Neural progenitor cell (in vitro differentiated cells): Measurements from ENCODE around the gene MBIP. TPM values are rescaled to one million over a fixed set of nuclear protein-coding genes. Genes with fewer than 3 reads are reported as not detected.
A peak's percentile ranks its signal among the peaks of the same experiment; 100 is the strongest.

Source experiments
- DNase-seq: peaks from one replicate; pipeline ENCODE4 v3.0.0-alpha.2; 2016; ENCODE audit warnings: low spot score
- H2AFZ ChIP-seq: fragments of 200-600 bp; sonication (generic); replicated peaks from 2 replicates; pipeline ENCODE4 v1.6.1; 2016; ENCODE audit warnings: antibody characterized with exemption
- H3F3A ChIP-seq: fragments of 200-600 bp; sonication (generic); 2 replicates; pipeline ENCODE4 v1.6.1; 2016; ENCODE audit warnings: antibody characterized with exemption, low read depth
- H3K27ac ChIP-seq: fragments of 200-600 bp; sonication (generic); 2 replicates; pipeline ENCODE4 v1.5.1; 2016; ENCODE audit warnings: mild to moderate bottlenecking
- H3K27me3 ChIP-seq: fragments of 200-600 bp; sonication (generic); 2 replicates; pipeline ENCODE4 v1.6.1; 2016; ENCODE audit warnings: mild to moderate bottlenecking, moderate library complexity
- H3K36me3 ChIP-seq: fragments of 200-600 bp; sonication (generic); 2 replicates; pipeline ENCODE4 v1.5.1; 2016
- H3K4me1 ChIP-seq: fragments of 200-600 bp; sonication (generic); 2 replicates; pipeline ENCODE4 v1.6.1; 2016; ENCODE audit warnings: mixed run types
- H3K4me2 ChIP-seq: fragments of 200-600 bp; sonication (generic); 2 replicates; pipeline ENCODE4 v1.6.1; 2016
- H3K4me3 ChIP-seq: fragments of 200-600 bp; sonication (generic); 2 replicates; pipeline ENCODE4 v1.5.1; 2016
- H3K79me2 ChIP-seq: fragments of 200-600 bp; sonication (generic); 2 replicates; pipeline ENCODE4 v1.6.1; 2016; ENCODE audit warnings: low read depth
- H3K9ac ChIP-seq: fragments of 200-600 bp; sonication (generic); 2 replicates; pipeline ENCODE4 v1.6.1; 2016
- H3K9me3 ChIP-seq: fragments of 200-600 bp; sonication (generic); 2 replicates; pipeline ENCODE4 v1.5.1; 2016; ENCODE audit warnings: low read depth
- H4K20me1 ChIP-seq: fragments of 200-600 bp; sonication (generic); 2 replicates; pipeline ENCODE4 v1.6.1; 2016; ENCODE audit warnings: low read depth
- H3K27ac Mint-ChIP-seq: 3 replicates; pipeline ENCODE4 v1.8.0; 2021; ENCODE audit warnings: mixed read lengths
- H3K27me3 Mint-ChIP-seq: 2 replicates; pipeline ENCODE4 v1.8.0; 2022; ENCODE audit warnings: low read depth, mild to moderate bottlenecking, inconsistent platforms, moderate library complexity, mixed read lengths; ENCODE audit not compliant: insufficient read depth
- H3K36me3 Mint-ChIP-seq: 3 replicates; pipeline ENCODE4 v1.8.0; 2021; ENCODE audit warnings: mixed read lengths
- H3K4me1 Mint-ChIP-seq: 3 replicates; pipeline ENCODE4 v1.8.0; 2021; ENCODE audit warnings: mixed read lengths
- H3K4me3 Mint-ChIP-seq: 3 replicates; pipeline ENCODE4 v1.8.0; 2021; ENCODE audit warnings: mild to moderate bottlenecking, moderate library complexity, mixed read lengths
- H3K9me3 Mint-ChIP-seq: 3 replicates; pipeline ENCODE4 v1.8.0; 2020; ENCODE audit warnings: mixed read lengths
- EZH2 ChIP-seq: fragments of 200-600 bp; sonication (generic); IDR thresholded peaks from 2 replicates; pipeline ENCODE4 v1.6.1; 2017; ENCODE audit warnings: antibody characterized with exemption, mild to moderate bottlenecking, moderate library complexity
- EZH2phosphoT487 ChIP-seq: fragments of 200-600 bp; sonication (generic); IDR thresholded peaks from 2 replicates; pipeline ENCODE4 v1.6.1; 2017; ENCODE audit warnings: antibody characterized with exemption
- total RNA-seq: library from RNA; depleted of rRNA; stranded (reverse); fragments of >200 nt; gene quantifications from 2 replicates; pipeline ENCODE4 v1.2.3, GENCODE V29; 2015; ENCODE audit warnings: low replicate concordance
- TF ChIP-seq, protein P1 (sequence below): fragments of 200-600 bp; sonication (generic); IDR thresholded peaks from 2 replicates; pipeline ENCODE4 v1.5.1; 2017; ENCODE audit warnings: antibody characterized with exemption, mild to moderate bottlenecking

The MBIP gene
- total RNA-seq, 1 donor from 2014 or later = 49.7 TPM

DNA sequence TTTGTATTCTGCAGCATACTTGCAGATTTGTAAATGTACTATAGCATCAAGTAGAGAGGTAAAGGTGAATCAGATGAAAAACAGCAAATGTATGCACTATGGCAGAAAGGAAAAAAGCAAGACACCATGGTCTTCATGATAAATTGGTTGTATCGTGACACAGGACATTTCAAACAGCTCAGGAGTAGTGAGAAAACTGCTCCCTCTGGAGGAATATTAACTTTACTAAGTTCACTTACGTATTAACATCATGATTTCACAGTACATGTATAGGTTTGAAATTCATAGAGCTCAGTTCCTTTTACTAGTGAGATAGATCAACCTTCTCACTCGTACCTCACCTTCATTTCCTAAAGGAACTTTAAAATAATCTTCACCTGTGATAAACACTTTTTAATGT, 6.5 kb downstream of the MBIP start:
- Mint-ChIP-seq H3K36me3 (peaks cover 21% of the 10 kb centered on the region), H3K4me1 (peaks cover 32% of the 10 kb centered on the region), H3K27me3 (no peaks in the 10 kb centered on the region), H3K4me3 (no peak overlapping the region), H3K9me3 (no peaks in the 10 kb centered on the region), H3K27ac (no peak overlapping the region)
- DNase-seq = no peak
- Histone ChIP-seq H3K9ac (no peak overlapping the region), H2AFZ (no peak overlapping the region), H3F3A (peaks cover 25% of the 10 kb centered on the region), H3K4me1 (peaks cover 63% of the 10 kb centered on the region), H3K36me3 (peaks cover 13% of the 10 kb centered on the region), H4K20me1 (peaks cover 42% of the 10 kb centered on the region), H3K4me2 (peak overlapping the region; percentile 44), H3K27me3 (no peaks in the 10 kb centered on the region), H3K4me3 (peak overlapping the region; percentile 2), H3K79me2 (peaks cover 73% of the 10 kb centered on the region), H3K9me3 (no peaks in the 10 kb centered on the region), H3K27ac (peak overlapping the region; percentile 67)
- TF ChIP-seq, protein P1, sequence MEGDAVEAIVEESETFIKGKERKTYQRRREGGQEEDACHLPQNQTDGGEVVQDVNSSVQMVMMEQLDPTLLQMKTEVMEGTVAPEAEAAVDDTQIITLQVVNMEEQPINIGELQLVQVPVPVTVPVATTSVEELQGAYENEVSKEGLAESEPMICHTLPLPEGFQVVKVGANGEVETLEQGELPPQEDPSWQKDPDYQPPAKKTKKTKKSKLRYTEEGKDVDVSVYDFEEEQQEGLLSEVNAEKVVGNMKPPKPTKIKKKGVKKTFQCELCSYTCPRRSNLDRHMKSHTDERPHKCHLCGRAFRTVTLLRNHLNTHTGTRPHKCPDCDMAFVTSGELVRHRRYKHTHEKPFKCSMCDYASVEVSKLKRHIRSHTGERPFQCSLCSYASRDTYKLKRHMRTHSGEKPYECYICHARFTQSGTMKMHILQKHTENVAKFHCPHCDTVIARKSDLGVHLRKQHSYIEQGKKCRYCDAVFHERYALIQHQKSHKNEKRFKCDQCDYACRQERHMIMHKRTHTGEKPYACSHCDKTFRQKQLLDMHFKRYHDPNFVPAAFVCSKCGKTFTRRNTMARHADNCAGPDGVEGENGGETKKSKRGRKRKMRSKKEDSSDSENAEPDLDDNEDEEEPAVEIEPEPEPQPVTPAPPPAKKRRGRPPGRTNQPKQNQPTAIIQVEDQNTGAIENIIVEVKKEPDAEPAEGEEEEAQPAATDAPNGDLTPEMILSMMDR = peak; percentile 33
- TF ChIP-seq EZH2 = no peak
- no peak for TF ChIP-seq EZH2phosphoT487

GRCh38 chr14:36313206-36313605, 7.2 kb downstream of the MBIP start:
- Histone ChIP-seq H4K20me1 (peaks cover 38% of the 10 kb centered on the region), H3K9ac (no peak overlapping the region)
- no peak overlapping the region for H3K4me3 Mint-ChIP-seq

DNA sequence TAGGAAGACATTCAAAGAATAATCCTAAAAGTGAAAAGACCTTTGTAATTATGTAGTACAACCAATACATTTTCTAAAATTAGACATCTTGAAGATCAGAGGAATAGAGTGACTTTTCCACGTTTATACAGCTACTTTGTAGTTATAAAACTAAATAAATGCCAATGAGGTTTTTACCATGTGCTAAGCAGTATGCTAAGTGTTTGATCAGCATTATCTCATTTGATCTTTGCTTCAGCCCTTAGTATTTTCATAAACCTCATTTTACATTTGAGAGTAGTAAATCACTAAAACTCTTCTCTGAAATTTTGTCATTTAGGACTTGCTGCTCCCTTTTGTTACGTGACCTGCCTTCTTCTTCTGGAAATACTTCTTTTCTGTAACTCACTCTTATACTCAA, 13.6 kb downstream of the MBIP start:
- Histone ChIP-seq H4K20me1 (no peaks in the 10 kb centered on the region), H3K4me1 (no peaks in the 10 kb centered on the region), H2AFZ (no peak overlapping the region), H3K79me2 (peaks cover 2% of the 10 kb centered on the region), H3F3A (no peaks in the 10 kb centered on the region), H3K36me3 (peaks cover 33% of the 10 kb centered on the region), H3K4me2 (no peak overlapping the region), H3K9ac (no peak overlapping the region), H3K27ac (no peak overlapping the region), H3K9me3 (no peaks in the 10 kb centered on the region), H3K27me3 (no peaks in the 10 kb centered on the region), H3K4me3 (no peak overlapping the region)
- Mint-ChIP-seq H3K27me3 (no peaks in the 10 kb centered on the region), H3K27ac (no peak overlapping the region), H3K9me3 (no peaks in the 10 kb centered on the region), H3K4me1 (no peaks in the 10 kb centered on the region), H3K4me3 (no peak overlapping the region), H3K36me3 (peaks cover 56% of the 10 kb centered on the region)
- TF ChIP-seq, protein P1 = no peak
- TF ChIP-seq EZH2 (no peak), EZH2phosphoT487 (no peak)
- no peak for DNase-seq

More at GRCh38 chr14:36313206-36313605, 7.2 kb downstream of the MBIP start:
- Mint-ChIP-seq H3K27me3 (no peaks in the 10 kb centered on the region), H3K27ac (no peak overlapping the region), H3K9me3 (no peaks in the 10 kb centered on the region), H3K36me3 (peaks cover 26% of the 10 kb centered on the region), H3K4me1 (peaks cover 28% of the 10 kb centered on the region)
- TF ChIP-seq, protein P1 = no peak
- no peak for TF ChIP-seq EZH2
- TF ChIP-seq EZH2phosphoT487 = no peak
- H3F3A ChIP-seq = peaks cover 25% of the 10 kb centered on the region
- no peak overlapping the region for H2AFZ ChIP-seq
- no peaks in the 10 kb centered on the region for H3K9me3 ChIP-seq
- peaks cover 56% of the 10 kb centered on the region for H3K4me1 ChIP-seq
- peak; percentile 63 for DNase-seq
- peak overlapping the region; percentile 44 for H3K4me2 ChIP-seq
- peaks cover 13% of the 10 kb centered on the region for H3K36me3 ChIP-seq
- H3K27ac ChIP-seq = peak overlapping the region; percentile 67
- no peaks in the 10 kb centered on the region for H3K27me3 ChIP-seq
- peak overlapping the region; percentile 2 for H3K4me3 ChIP-seq
- H3K79me2 ChIP-seq = peaks cover 66% of the 10 kb centered on the region
